Natural killer cell treated with Interleukin-12 subunit alpha and Interleukin-12 subunit beta and Interleukin-15 and Interleukin-18, amount 100 ng/mL, for 72 hours (primary cell): ENCODE results near the gene SLC22A23. TPM values are rescaled to one million over a fixed set of nuclear protein-coding genes. Genes with fewer than 3 reads are reported as not detected.

ENCODE experiments used
- ATAC-seq, 2 donors: fragments of 150-1000 bp; cut with Tn5 transposase in 1 of 2; sonication (Bioruptor Pico), chemical (Tn5 transposase) in 1 of 2; 2 replicates each; pipeline ENCODE4 v1.10.0; 2021
- DNase-seq: peaks from one replicate; pipeline ENCODE4 v3.0.0; 2022; ENCODE audit warnings: low spot score
- H3K27ac Mint-ChIP-seq, 2 donors: 1 replicate in 1 of 2; 2 replicates in 1 of 2; pipeline ENCODE4 v1.8.0; 2022; ENCODE audit warnings: mixed read lengths in 2 of 2, mild to moderate bottlenecking in 1 of 2, moderate library complexity in 1 of 2
- H3K27me3 Mint-ChIP-seq, 2 donors: 1 replicate in 1 of 2; 2 replicates in 1 of 2; pipeline ENCODE4 v1.8.0; 2022; ENCODE audit warnings: mixed read lengths in 2 of 2
- H3K36me3 Mint-ChIP-seq: one replicate; pipeline ENCODE4 v1.8.0; 2022; ENCODE audit warnings: mixed read lengths
- H3K4me1 Mint-ChIP-seq, 2 donors: 1 replicate in 1 of 2; 2 replicates in 1 of 2; pipeline ENCODE4 v1.8.0; 2022; ENCODE audit warnings: low read depth in 2 of 2, mixed read lengths in 2 of 2, mild to moderate bottlenecking in 1 of 2
- H3K4me3 Mint-ChIP-seq: one replicate; pipeline ENCODE4 v1.8.0; 2022; ENCODE audit warnings: mixed read lengths
- H3K9me3 Mint-ChIP-seq: 2 replicates; pipeline ENCODE4 v1.8.0; 2022; ENCODE audit warnings: mixed read lengths
- total RNA-seq, 2 donors: library from RNA; stranded (reverse); gene quantifications; one replicate each; pipeline ENCODE4 v1.2.3, GENCODE V29; 2022

The SLC22A23 gene
- total RNA-seq, 2 donors from 2014 or later: 0.11 to 0.14 TPM

DNA sequence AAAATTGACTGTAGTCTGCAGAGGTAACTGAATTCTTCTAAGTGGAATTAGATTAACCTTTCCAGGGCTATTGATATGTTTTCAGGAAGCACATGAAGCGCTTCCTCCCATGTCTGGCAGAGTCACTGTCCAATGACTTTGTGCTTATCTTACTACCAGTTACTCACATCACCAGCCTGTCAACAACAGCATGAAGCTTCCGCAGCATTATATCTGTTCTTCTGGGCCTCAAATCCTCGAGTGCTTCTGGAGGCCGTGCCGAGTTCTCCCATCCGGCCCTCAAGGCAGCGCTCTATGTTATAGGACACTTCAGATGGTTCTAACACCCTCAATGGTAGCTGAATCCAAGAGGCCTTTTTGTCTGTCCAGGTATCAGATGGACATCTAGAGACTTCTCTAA lies 164.9 kb downstream of the SLC22A23 start:
- Mint-ChIP-seq H3K36me3 (no peaks in the 10 kb centered on the region), H3K4me1 (no peaks in the 10 kb centered on the region), H3K9me3 (no peaks in the 10 kb centered on the region), H3K27ac (no peak overlapping the region), H3K4me3 (no peak overlapping the region), H3K27me3 (peaks cover 3 to 11% of the 10 kb centered on the region in 2 donors)
- ATAC-seq (no peak), DNase-seq (peak; percentile 46)

GRCh38 chr6:3291346-3291745 lies 165.5 kb downstream of the SLC22A23 start:
- DNase-seq (no peak), ATAC-seq (no peak)
- H3K27me3 Mint-ChIP-seq: peaks cover 0 to 8% of the 10 kb centered on the region in 2 donors
- no peak overlapping the region for H3K27ac Mint-ChIP-seq
- H3K36me3 Mint-ChIP-seq: no peaks in the 10 kb centered on the region
- H3K4me1 Mint-ChIP-seq: no peaks in the 10 kb centered on the region
- H3K4me3 Mint-ChIP-seq: no peak overlapping the region
- no peaks in the 10 kb centered on the region for H3K9me3 Mint-ChIP-seq

DNA sequence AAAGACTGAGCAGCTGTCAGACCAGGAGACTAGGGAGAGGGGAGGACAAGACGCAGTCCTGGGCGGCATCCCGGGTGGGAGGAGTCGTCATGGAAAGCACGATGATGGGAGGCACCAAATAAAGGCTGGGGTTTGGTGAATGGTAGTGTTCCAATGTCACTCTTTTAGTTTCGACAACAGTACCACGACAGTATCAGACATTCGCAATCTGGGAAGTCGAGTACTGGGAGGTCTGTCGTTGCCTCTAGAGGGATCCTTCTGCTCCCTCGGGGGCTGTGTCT lies 166.0 kb downstream of the SLC22A23 start:
- no peaks in the 10 kb centered on the region for H3K4me1 Mint-ChIP-seq
- peak; percentile 8 for DNase-seq
- no peak for ATAC-seq
- no peaks in the 10 kb centered on the region for H3K9me3 Mint-ChIP-seq
- H3K27ac Mint-ChIP-seq: no peak overlapping the region
- H3K36me3 Mint-ChIP-seq: no peaks in the 10 kb centered on the region
- no peak overlapping the region for H3K4me3 Mint-ChIP-seq
- peaks cover 0 to 8% of the 10 kb centered on the region in 2 donors for H3K27me3 Mint-ChIP-seq

DNA sequence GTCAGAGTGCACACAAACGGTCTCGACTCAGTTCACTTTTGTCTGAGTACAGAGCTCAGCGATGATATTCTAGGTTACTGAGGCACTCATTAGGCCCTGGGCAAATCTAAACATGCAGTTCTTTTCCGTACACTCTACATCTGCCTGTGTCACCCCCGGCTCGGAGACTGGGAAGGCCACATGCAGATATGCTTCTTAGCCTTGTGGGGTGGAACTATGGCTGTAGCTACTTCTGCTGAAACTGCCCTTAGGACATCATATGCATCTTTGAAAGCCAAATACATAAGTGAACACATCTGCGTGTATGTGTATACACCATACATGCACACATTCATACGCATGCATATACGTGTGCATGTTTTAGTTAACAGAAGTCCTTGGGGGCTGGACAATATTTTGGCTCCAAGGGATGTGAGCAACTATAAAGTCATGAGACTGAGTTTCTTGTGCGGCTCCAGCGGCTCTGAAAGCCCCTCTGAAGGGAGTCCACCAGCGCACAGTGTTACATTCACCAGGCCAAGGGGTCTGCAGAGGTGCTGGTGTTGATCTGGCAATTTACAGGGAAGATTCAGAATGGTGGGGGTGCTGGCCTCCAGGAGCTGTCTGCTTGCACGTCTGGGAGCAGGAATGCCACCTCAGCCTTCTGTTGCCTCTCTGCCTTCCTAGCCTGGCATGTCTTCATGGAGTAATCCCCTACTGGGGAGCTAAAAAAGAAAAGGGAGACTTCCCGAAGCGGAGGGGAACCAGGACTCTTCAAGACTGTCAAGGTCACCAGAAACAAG lies 166.5 kb downstream of the SLC22A23 start:
- Mint-ChIP-seq H3K36me3 (no peaks in the 10 kb centered on the region), H3K9me3 (no peaks in the 10 kb centered on the region), H3K4me1 (no peaks in the 10 kb centered on the region), H3K27me3 (peaks cover 0 to 6% of the 10 kb centered on the region in 2 donors), H3K4me3 (no peak overlapping the region), H3K27ac (no peak overlapping the region)
- DNase-seq: peak; percentile 34
- no peak for ATAC-seq

GRCh38 chr6:3289664-3290055 lies 167.2 kb downstream of the SLC22A23 start:
- Mint-ChIP-seq H3K27ac (no peak overlapping the region), H3K27me3 (peaks cover 0 to 2% of the 10 kb centered on the region in 2 donors), H3K9me3 (no peaks in the 10 kb centered on the region), H3K4me3 (no peak overlapping the region), H3K4me1 (no peaks in the 10 kb centered on the region), H3K36me3 (no peaks in the 10 kb centered on the region)
- ATAC-seq: no peak
- DNase-seq: peak; percentile 13

DNA sequence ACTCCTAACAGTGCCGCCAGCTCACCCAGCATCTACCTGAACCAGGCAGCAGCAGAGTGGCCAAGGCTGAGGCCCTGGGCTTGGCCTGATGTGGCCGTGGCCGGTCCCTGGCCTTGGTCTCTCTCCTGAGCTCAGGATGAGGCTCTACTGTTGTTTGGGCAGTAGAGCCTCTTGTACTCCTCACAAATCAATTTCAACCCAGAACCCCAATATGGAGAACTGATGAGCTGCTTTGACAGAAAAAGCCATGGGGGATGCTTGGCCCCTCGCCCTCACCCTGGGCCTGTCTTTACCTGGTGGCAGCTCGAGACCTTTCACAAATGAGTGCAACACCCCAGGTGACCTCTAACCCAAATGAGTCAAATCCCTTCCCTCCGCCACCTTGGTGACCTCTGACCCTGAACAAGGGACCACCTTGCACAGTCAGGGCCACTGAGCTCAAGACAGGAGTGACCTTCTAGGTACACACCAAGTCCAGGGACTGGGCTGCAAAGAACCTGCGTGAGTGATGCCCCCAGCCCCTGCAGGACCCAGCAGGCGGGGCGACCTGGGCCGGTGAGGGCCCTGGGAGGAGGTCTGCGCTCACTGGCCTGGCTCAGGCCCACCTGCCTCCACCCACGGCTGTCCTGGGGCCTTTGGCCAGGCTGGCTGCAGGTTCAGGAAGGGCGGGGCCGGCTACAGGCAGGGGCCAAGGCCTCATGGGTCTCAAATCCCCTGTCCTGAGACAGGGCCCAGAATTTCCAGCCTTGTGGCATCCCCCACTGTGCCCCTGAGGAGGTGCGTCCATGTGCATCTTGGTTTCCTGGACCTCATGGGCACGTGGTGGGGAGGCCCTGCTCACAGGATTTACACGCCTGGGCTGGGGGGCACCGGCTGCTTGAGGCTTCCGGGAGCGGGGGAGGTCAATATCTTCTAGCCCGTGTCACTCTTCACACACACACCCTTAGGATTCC lies 167.9 kb downstream of the SLC22A23 start:
- DNase-seq: peak; percentile 57
- H3K4me1 Mint-ChIP-seq: no peaks in the 10 kb centered on the region
- H3K27ac Mint-ChIP-seq: no peak overlapping the region
- no peak overlapping the region for H3K4me3 Mint-ChIP-seq
- ATAC-seq: peak in 1 of 2 donors; percentile 4
- H3K9me3 Mint-ChIP-seq: no peaks in the 10 kb centered on the region
- no peaks in the 10 kb centered on the region for H3K36me3 Mint-ChIP-seq
- no peaks in the 10 kb centered on the region for H3K27me3 Mint-ChIP-seq

GRCh38 chr6:3287976-3288707 lies 168.7 kb downstream of the SLC22A23 start:
- no peaks in the 10 kb centered on the region for H3K9me3 Mint-ChIP-seq
- no peaks in the 10 kb centered on the region for H3K36me3 Mint-ChIP-seq
- no peak overlapping the region for H3K27ac Mint-ChIP-seq
- H3K4me1 Mint-ChIP-seq: no peaks in the 10 kb centered on the region
- H3K27me3 Mint-ChIP-seq: no peaks in the 10 kb centered on the region
- DNase-seq (peak; percentile 31), ATAC-seq (no peak)
- H3K4me3 Mint-ChIP-seq: no peak overlapping the region

- H3K4me3 Mint-ChIP-seq: no peak overlapping the region
- H3K36me3 Mint-ChIP-seq: no peaks in the 10 kb centered on the region
- no peak overlapping the region for H3K27ac Mint-ChIP-seq
- no peaks in the 10 kb centered on the region for H3K4me1 Mint-ChIP-seq
- ATAC-seq: no peak
- no peaks in the 10 kb centered on the region for H3K9me3 Mint-ChIP-seq
- peak; percentile 31 for DNase-seq
- no peaks in the 10 kb centered on the region for H3K27me3 Mint-ChIP-seq
Observed at GRCh38 chr6:3287308-3287707, 169.5 kb downstream of the SLC22A23 start.

GRCh38 chr6:3286641-3287171 lies 170.1 kb downstream of the SLC22A23 start:
- Mint-ChIP-seq H3K4me1 (no peaks in the 10 kb centered on the region), H3K36me3 (no peaks in the 10 kb centered on the region)

GRCh38 chr6:3285732-3286131 lies 171.1 kb downstream of the SLC22A23 start:
- Mint-ChIP-seq H3K27me3 (no peaks in the 10 kb centered on the region), H3K4me3 (no peak overlapping the region), H3K27ac (no peak overlapping the region), H3K4me1 (no peaks in the 10 kb centered on the region), H3K36me3 (no peaks in the 10 kb centered on the region), H3K9me3 (no peaks in the 10 kb centered on the region)
- no peak for ATAC-seq
- DNase-seq: peak; percentile 32

More at GRCh38 chr6:3286641-3287171, 170.1 kb downstream of the SLC22A23 start:
- Mint-ChIP-seq H3K9me3 (no peaks in the 10 kb centered on the region), H3K27ac (no peak overlapping the region), H3K4me3 (no peak overlapping the region), H3K27me3 (no peaks in the 10 kb centered on the region)
- DNase-seq (peak; percentile 60), ATAC-seq (no peak)

GRCh38 chr6:3285049-3285639 lies 171.7 kb downstream of the SLC22A23 start:
- no peak for ATAC-seq
- Mint-ChIP-seq H3K4me1 (no peaks in the 10 kb centered on the region), H3K27ac (no peak overlapping the region), H3K9me3 (no peaks in the 10 kb centered on the region), H3K27me3 (no peaks in the 10 kb centered on the region), H3K36me3 (no peaks in the 10 kb centered on the region), H3K4me3 (no peak overlapping the region)
- DNase-seq: peak; percentile 37

- ATAC-seq: no peak
- DNase-seq: peak; percentile 55
- Mint-ChIP-seq H3K27me3 (no peaks in the 10 kb centered on the region), H3K27ac (no peak overlapping the region), H3K4me1 (peaks cover 0 to 2% of the 10 kb centered on the region in 2 donors), H3K36me3 (no peaks in the 10 kb centered on the region), H3K9me3 (no peaks in the 10 kb centered on the region), H3K4me3 (no peak overlapping the region)
Observed at GRCh38 chr6:3284436-3284876, 172.4 kb downstream of the SLC22A23 start.
